H1 (cell line): ENCODE data around the gene MALSU1. TPM values are rescaled to one million over a fixed set of nuclear protein-coding genes. Genes with fewer than 3 reads are reported as not detected.

Experiments used
- CTCF ChIA-PET: fragments of 300-600 bp; sonication (Branson Sonifier 250); formaldehyde crosslinking; loops from one replicate; lab custom pipeline; 2021; ENCODE audit not compliant: partially characterized antibody; lab: Charles Lee
- POLR2A ChIA-PET: fragments of 300-600 bp; sonication (Branson Sonifier 250); formaldehyde crosslinking; loops from one replicate; lab custom pipeline; 2021; ENCODE audit warnings: inconsistent platforms; ENCODE audit not compliant: partially characterized antibody; lab: Charles Lee
- DNase-seq, 2 experiments: peaks; one replicate each; pipeline versions ENCODE4 v3.0.0 to v3.0.0-alpha.2; 2010 to 2022; ENCODE audit warnings: low spot score in 2 of 2, low read depth in 1 of 2, mixed read lengths in 1 of 2
- FAIRE-seq: peaks from 2 replicates; lab custom pipeline; 2011; peaks lifted over from hg19 to GRCh38; lab: Jason Lieb, UNC
- H2AFZ ChIP-seq: 2 replicates; pipeline ENCODE4 v1.8.1; 2012; ENCODE audit warnings: low read length, inconsistent platforms
- H2AK5ac ChIP-seq: 2 replicates; pipeline ENCODE4 v1.6.1; 2013; ENCODE audit warnings: low read depth, low read length
- H2BK120ac ChIP-seq: replicated peaks from 2 replicates; pipeline ENCODE3; 2013; ENCODE audit warnings: low read depth, low read length, inconsistent platforms
- H2BK12ac ChIP-seq: 2 replicates; pipeline ENCODE4 v1.6.1; 2013; ENCODE audit warnings: low read depth, low read length
- H2BK15ac ChIP-seq: 2 replicates; pipeline ENCODE4 v1.6.1; 2013; ENCODE audit warnings: low read length
- H2BK20ac ChIP-seq: 2 replicates; pipeline ENCODE4 v1.6.1; 2013; ENCODE audit warnings: low read length
- H2BK5ac ChIP-seq: 2 replicates; pipeline ENCODE4 v1.6.1; 2013; ENCODE audit warnings: low read depth, low read length
- H3K14ac ChIP-seq: 2 replicates; pipeline ENCODE4 v1.6.1; 2013; ENCODE audit warnings: inconsistent platforms; ENCODE audit not compliant: insufficient read length
- H3K18ac ChIP-seq: 2 replicates; pipeline ENCODE4 v1.6.1; 2013; ENCODE audit warnings: low read length; ENCODE audit errors: extremely low read depth
- H3K23ac ChIP-seq: 2 replicates; pipeline ENCODE4 v1.6.1; 2013; ENCODE audit warnings: inconsistent platforms; ENCODE audit not compliant: insufficient read length
- H3K23me2 ChIP-seq: 2 replicates; pipeline ENCODE4 v1.6.1; 2013; ENCODE audit warnings: low read depth, low read length
- H3K27ac ChIP-seq: 2 replicates; pipeline ENCODE4 v1.6.1; 2011; ENCODE audit warnings: low read depth, low read length, inconsistent platforms
- H3K27me3 ChIP-seq, 4 experiments: replicated peaks in 1 of 4; 1 replicate in 1 of 4; 2 replicates in 3 of 4; pipeline versions ENCODE4 v1.6.1 to v1.8.1; 2011 to 2013; ENCODE audit warnings: low read length in 3 of 4, mild to moderate bottlenecking in 3 of 4, inconsistent platforms in 2 of 4, mixed read lengths in 2 of 4, moderate library complexity in 1 of 4; ENCODE audit not compliant: control insufficient read depth in 3 of 4, insufficient read depth in 3 of 4; ENCODE audit errors: extremely low read depth in 1 of 4
- H3K36me3 ChIP-seq, 4 experiments: 2 replicates each; pipeline versions ENCODE4 v1.6.1 to v1.8.1; 2011 to 2013; ENCODE audit warnings: mild to moderate bottlenecking in 4 of 4, low read length in 3 of 4, moderate library complexity in 2 of 4, control low read depth in 1 of 4, inconsistent platforms in 1 of 4; ENCODE audit not compliant: insufficient read depth in 4 of 4, control insufficient read depth in 2 of 4
- H3K4ac ChIP-seq: replicated peaks from 2 replicates; pipeline ENCODE3; 2013; ENCODE audit warnings: low read length, low read depth, mixed read lengths, inconsistent platforms; ENCODE audit not compliant: insufficient read length
- H3K4me1 ChIP-seq, 4 experiments: replicated peaks in 1 of 4; 1 replicate in 1 of 4; 2 replicates in 3 of 4; pipeline versions ENCODE4 v1.6.1 to v1.8.1; 2011 to 2013; ENCODE audit warnings: low read length in 3 of 4, inconsistent platforms in 2 of 4, mixed read lengths in 1 of 4; ENCODE audit not compliant: insufficient read depth in 4 of 4, control insufficient read depth in 3 of 4
- H3K4me2 ChIP-seq, 2 experiments: 2 replicates each; pipeline versions ENCODE4 v1.6.1 to v1.8.1; 2011 to 2013; ENCODE audit warnings: low read depth in 2 of 2, low read length in 2 of 2, control low read depth in 1 of 2, inconsistent platforms in 1 of 2, mild to moderate bottlenecking in 1 of 2; ENCODE audit not compliant: insufficient read depth in 1 of 2
- H3K4me3 ChIP-seq, 4 experiments: fragments of 200-600, 300-600 bp in 1 of 4; sonication (generic), shearing (Covaris generic), sonication (Bioruptor Twin) in 1 of 4; 2 replicates each; pipeline versions ENCODE4 v1.5.1 to v1.8.1; 2011 to 2016; ENCODE audit warnings: low read length in 4 of 4, low read depth in 3 of 4, control low read depth in 2 of 4, inconsistent platforms in 2 of 4, mild to moderate bottlenecking in 2 of 4, mixed read lengths in 1 of 4, moderate library complexity in 1 of 4; ENCODE audit not compliant: insufficient read depth in 2 of 4; ENCODE audit errors: extremely low read depth in 1 of 4
- H3K56ac ChIP-seq: replicated peaks from 2 replicates; pipeline ENCODE3; 2013; ENCODE audit warnings: low read depth, mild to moderate bottlenecking, mixed read lengths, low read length, inconsistent platforms; ENCODE audit not compliant: insufficient read length
- H3K79me1 ChIP-seq: 2 replicates; pipeline ENCODE4 v1.6.1; 2013; ENCODE audit warnings: low read depth, low read length, control low read depth
- H3K79me2 ChIP-seq, 2 experiments: 2 replicates each; pipeline versions ENCODE4 v1.6.1 to v1.8.1; 2012 to 2013; ENCODE audit warnings: low read length in 2 of 2, mild to moderate bottlenecking in 2 of 2, inconsistent platforms in 1 of 2; ENCODE audit not compliant: insufficient read depth in 2 of 2, control insufficient read depth in 1 of 2
- H3K9ac ChIP-seq, 4 experiments: replicated peaks in 1 of 4; 1 replicate in 1 of 4; 2 replicates in 3 of 4; pipeline versions ENCODE4 v1.6.1 to v1.8.1; 2011 to 2013; ENCODE audit warnings: low read depth in 3 of 4, low read length in 3 of 4, control low read depth in 2 of 4, mild to moderate bottlenecking in 2 of 4, moderate library complexity in 2 of 4, inconsistent platforms in 1 of 4; ENCODE audit errors: extremely low read depth in 1 of 4
- H3K9me3 ChIP-seq, 2 experiments: 2 replicates each; pipeline versions ENCODE4 v1.6.1 to v1.8.1; 2012 to 2013; ENCODE audit warnings: mild to moderate bottlenecking in 2 of 2, moderate library complexity in 2 of 2, control low read depth in 1 of 2, inconsistent platforms in 1 of 2, low read depth in 1 of 2, low read length in 1 of 2, mixed read lengths in 1 of 2; ENCODE audit not compliant: insufficient read depth in 2 of 2
- H4K20me1 ChIP-seq, 2 experiments: replicated peaks in 1 of 2; 2 replicates each; pipeline versions ENCODE3 to v1.8.1; 2011 to 2013; ENCODE audit warnings: inconsistent platforms in 2 of 2, low read length in 2 of 2, mild to moderate bottlenecking in 1 of 2; ENCODE audit not compliant: insufficient read depth in 2 of 2, control insufficient read depth in 1 of 2
- H4K5ac ChIP-seq: 2 replicates; pipeline ENCODE4 v1.6.1; 2013; ENCODE audit warnings: low read length, low read depth, mixed read lengths, inconsistent platforms; ENCODE audit not compliant: insufficient read length
- H4K8ac ChIP-seq: 2 replicates; pipeline ENCODE4 v1.8.0; 2013; ENCODE audit warnings: mild to moderate bottlenecking, moderate library complexity, low read length, inconsistent platforms; ENCODE audit not compliant: insufficient read depth; ENCODE audit errors: extremely low read depth
- H4K91ac ChIP-seq: replicated peaks from 2 replicates; pipeline ENCODE3; 2013; ENCODE audit warnings: low read length, mixed read lengths, inconsistent platforms; ENCODE audit not compliant: insufficient read length
- E2F6 ChIP-seq: IDR thresholded peaks from 2 replicates; pipeline ENCODE4 v1.6.1; 2012; ENCODE audit warnings: inconsistent platforms
- POLR2A ChIP-seq, 2 experiments: IDR thresholded peaks; 1 replicate in 1 of 2; 2 replicates in 1 of 2; pipeline ENCODE4 v1.6.1; 2011; ENCODE audit warnings: low read depth in 2 of 2, low read length in 2 of 2, mild to moderate bottlenecking in 2 of 2; ENCODE audit errors: control extremely low read depth in 1 of 2
- WGBS, 2 experiments: shearing (Covaris generic) in 1 of 2; methylation state at CpG; one replicate each; pipeline versions ENCODE4 v1.1.6 to v1.1.7; 2013 to 2015; ENCODE audit warnings: low lambda C conversion rate in 2 of 2, mixed read lengths in 2 of 2, inconsistent platforms in 1 of 2, low coverage in 1 of 2, missing lambda C conversion rate in 1 of 2; ENCODE audit not compliant: insufficient replicate concordance in 2 of 2, insufficient coverage in 1 of 2, insufficient read length in 1 of 2; ENCODE audit errors: extremely low coverage in 1 of 2, missing lambda C conversion rate in 1 of 2; 5-methylcytosine and 5-hydroxymethylcytosine counted together
- polyA plus RNA-seq, 7 experiments: library from polyadenylated mRNA; depleted of rRNA in 3 of 7; stranded (reverse) in 5 of 7; unstranded in 2 of 7; fragments of >200 nt in 5 of 7; fragments of 200-250 nt in 2 of 7; gene quantifications; 1 replicate in 5 of 7; 2 replicates in 1 of 7; 4 replicates in 1 of 7; pipeline versions ENCODE4 v1.2.1 to v1.2.3, GENCODE V29; 2011 to 2013; ENCODE audit warnings: missing spikeins in 2 of 7, mixed read lengths in 2 of 7
- total RNA-seq: library from RNA; stranded (reverse); fragmentation: NEBNext Ultra II Directional; extraction: Animal tissue kit (Norgen Biotek cat#: 25700); gene quantifications from 2 replicates; pipeline ENCODE4 v1.2.1, GENCODE V29; 2021

MALSU1 gene
- total and polyA plus RNA-seq, 2 of the 8 experiments (the other 6 are each of a cell fraction or from before 2014, with no cell fraction given): 73.5 to 84.0 TPM

GRCh38 chr7:23287612-23288011, 11.5 kb upstream of the MALSU1 start:
- Histone ChIP-seq H2BK5ac (no peak overlapping the region), H2BK120ac (no peak overlapping the region), H3K36me3 (no peaks in the 10 kb centered on the region), H3K27ac (no peak overlapping the region), H3K4ac (no peak overlapping the region), H2AFZ (peak overlapping the region; percentile 26), H4K8ac (no peak overlapping the region), H3K18ac (peak overlapping the region; percentile 79; the same call in 1 of the 2 replicates), H3K27me3 (no peaks in the 10 kb centered on the region), H4K5ac (no peak overlapping the region), H3K14ac (no peak overlapping the region), H2AK5ac (no peak overlapping the region), H3K4me3 (no peak overlapping the region), H2BK15ac (no peak overlapping the region), H4K91ac (no peak overlapping the region), H3K9ac (no peak overlapping the region), H3K79me2 (no peaks in the 10 kb centered on the region), H3K4me1 (peaks cover 0 to 2% (median 0%) of the 10 kb centered on the region in 4 experiments; a peak in 1 of 7 replicates), H3K56ac (no peak overlapping the region), H3K23me2 (no peaks in the 10 kb centered on the region), H3K23ac (no peak overlapping the region), H3K4me2 (no peak overlapping the region), H2BK12ac (no peak overlapping the region), H3K9me3 (no peaks in the 10 kb centered on the region), H2BK20ac (no peak overlapping the region), H3K79me1 (no peaks in the 10 kb centered on the region), H4K20me1 (no peaks in the 10 kb centered on the region)
- POLR2A ChIA-PET: interaction anchor here (0.6 to 1.9 kb wide), 3 partner anchors 8 to 212 kb away, joined by 3 to 6 read pairs (median 3); no protein-coding TSS in a partner anchor
- WGBS, 2 experiments: 74% methylated on average over 5 of the region's 5 CpGs; no CpG with 5 or more reads in 1 of the 2 experiments
- FAIRE-seq (no peak), DNase-seq (no peak)
- no peak for TF ChIP-seq POLR2A (IDR thresholded peaks at IDR 0.05; ENCODE audit: control extremely low read depth in 1 of 2, low read depth in 2 of 2, low read length in 2 of 2)
- TF ChIP-seq E2F6: no peak
- CTCF ChIA-PET: interaction anchor here (0.9 to 1.7 kb wide), 4 partner anchors 9 to 25 kb away, joined by 4 to 7 read pairs (median 4); no protein-coding TSS in a partner anchor
